ENCODE measurements around the gene KEAP1. TPM values are rescaled to one million over a fixed set of nuclear protein-coding genes. Genes with fewer than 3 reads are reported as not detected.

The KEAP1 gene
- total and polyA plus RNA-seq, 9 of the 15 experiments (the other 6 are each of a cell fraction or from before 2014, with no cell fraction given), result 2.1 to 95.6 (median 64.3) TPM

DNA sequence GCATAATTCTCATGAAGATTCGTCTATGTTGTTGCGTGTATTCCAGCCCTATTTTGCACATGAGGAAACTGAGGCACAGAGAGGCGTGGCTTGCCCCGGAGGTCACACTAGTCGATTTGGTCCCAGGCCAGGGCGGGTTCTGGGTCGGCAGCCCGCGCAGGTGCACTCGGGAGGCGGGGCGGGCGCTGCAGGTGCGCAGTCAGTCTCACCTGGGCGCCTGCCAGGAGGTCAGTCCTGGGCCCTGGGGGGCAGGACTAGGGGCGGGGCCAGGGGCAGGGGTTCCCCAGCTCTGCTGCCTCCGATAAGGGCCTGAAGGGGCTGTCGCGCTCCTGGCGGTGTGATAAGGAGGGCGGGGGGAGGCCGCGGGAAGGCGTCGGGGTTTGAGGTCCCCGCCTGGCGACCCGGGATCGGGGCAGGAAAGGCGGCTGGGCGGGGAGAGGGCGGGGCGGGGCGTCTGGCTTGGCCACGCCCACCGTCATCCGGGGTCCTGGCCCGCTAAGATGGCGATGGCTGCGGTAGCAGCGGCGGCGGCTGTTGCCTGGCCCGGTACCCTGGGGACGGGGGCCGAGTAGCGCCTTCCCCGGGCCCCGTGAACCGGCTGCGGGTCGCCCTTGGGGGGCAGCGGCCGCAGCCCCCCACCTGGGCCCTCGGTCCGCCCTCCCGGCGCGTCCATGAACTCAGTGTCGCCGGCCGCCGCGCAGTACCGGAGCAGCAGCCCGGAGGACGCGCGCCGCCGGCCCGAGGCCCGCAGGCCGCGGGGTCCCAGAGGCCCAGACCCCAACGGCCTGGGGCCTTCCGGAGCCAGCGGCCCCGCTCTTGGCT is 40.5 kb upstream of the KEAP1 start, which contains the start of gene ATG4D (continued):
- TF ChIP-seq ZNF407 (IDR thresholded peaks at IDR 0.05; ENCODE audit: low read depth) (no peak), TBP (optimal IDR thresholded peaks at IDR 0.05; ENCODE audit: low read depth, low read length) (peak; percentile 90), POLR2A (conservative IDR thresholded peaks at IDR 0.05) (peak; percentile 84), ZNF263 (CRISPR knock-in tag; IDR thresholded peaks at IDR 0.05; ENCODE audit: borderline replicate concordance) (peak; percentile 56; the same call in 1 of the 2 replicates), SP1 (CRISPR knock-in tag; IDR thresholded peaks at IDR 0.05) (peak; percentile 85), POLR2AphosphoS5 (IDR thresholded peaks at IDR 0.05; ENCODE audit: control insufficient read depth, insufficient read depth, low read depth, low read length) (peak; percentile 94), RBM39 (optimal IDR thresholded peaks at IDR 0.05; ENCODE audit: low read depth, low read length) (no peak), NONO (IDR thresholded peaks at IDR 0.05; ENCODE audit: low read depth in 2 of 2, low read length in 1 of 2) (peak; percentile 37 to 77), CBFA2T3 (IDR thresholded peaks at IDR 0.05) (peak; percentile 96), TAF7 (tag; IDR thresholded peaks at IDR 0.05) (no peak), NR2F6 (CRISPR knock-in tag; IDR thresholded peaks at IDR 0.05) (no peak), PML (IDR thresholded peaks at IDR 0.05; ENCODE audit: low read length) (peak; percentile 39; the same call in 1 of the 2 replicates), NCOR1 (IDR thresholded peaks at IDR 0.05) (peak; percentile 95)
- TF ChIP-seq, protein P1, sequence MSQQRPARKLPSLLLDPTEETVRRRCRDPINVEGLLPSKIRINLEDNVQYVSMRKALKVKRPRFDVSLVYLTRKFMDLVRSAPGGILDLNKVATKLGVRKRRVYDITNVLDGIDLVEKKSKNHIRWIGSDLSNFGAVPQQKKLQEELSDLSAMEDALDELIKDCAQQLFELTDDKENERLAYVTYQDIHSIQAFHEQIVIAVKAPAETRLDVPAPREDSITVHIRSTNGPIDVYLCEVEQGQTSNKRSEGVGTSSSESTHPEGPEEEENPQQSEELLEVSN (IDR thresholded peaks at IDR 0.05; ENCODE audit: borderline replicate concordance in 1 of 2, extremely low read depth in 1 of 2, insufficient read depth in 1 of 2, insufficient read length in 1 of 2, low read depth in 1 of 2, low read length in 1 of 2, poor library complexity in 1 of 2, severe bottlenecking in 1 of 2), result peak in 1 of 2 experiments; percentile 15
- TF ChIP-seq, protein P2, sequence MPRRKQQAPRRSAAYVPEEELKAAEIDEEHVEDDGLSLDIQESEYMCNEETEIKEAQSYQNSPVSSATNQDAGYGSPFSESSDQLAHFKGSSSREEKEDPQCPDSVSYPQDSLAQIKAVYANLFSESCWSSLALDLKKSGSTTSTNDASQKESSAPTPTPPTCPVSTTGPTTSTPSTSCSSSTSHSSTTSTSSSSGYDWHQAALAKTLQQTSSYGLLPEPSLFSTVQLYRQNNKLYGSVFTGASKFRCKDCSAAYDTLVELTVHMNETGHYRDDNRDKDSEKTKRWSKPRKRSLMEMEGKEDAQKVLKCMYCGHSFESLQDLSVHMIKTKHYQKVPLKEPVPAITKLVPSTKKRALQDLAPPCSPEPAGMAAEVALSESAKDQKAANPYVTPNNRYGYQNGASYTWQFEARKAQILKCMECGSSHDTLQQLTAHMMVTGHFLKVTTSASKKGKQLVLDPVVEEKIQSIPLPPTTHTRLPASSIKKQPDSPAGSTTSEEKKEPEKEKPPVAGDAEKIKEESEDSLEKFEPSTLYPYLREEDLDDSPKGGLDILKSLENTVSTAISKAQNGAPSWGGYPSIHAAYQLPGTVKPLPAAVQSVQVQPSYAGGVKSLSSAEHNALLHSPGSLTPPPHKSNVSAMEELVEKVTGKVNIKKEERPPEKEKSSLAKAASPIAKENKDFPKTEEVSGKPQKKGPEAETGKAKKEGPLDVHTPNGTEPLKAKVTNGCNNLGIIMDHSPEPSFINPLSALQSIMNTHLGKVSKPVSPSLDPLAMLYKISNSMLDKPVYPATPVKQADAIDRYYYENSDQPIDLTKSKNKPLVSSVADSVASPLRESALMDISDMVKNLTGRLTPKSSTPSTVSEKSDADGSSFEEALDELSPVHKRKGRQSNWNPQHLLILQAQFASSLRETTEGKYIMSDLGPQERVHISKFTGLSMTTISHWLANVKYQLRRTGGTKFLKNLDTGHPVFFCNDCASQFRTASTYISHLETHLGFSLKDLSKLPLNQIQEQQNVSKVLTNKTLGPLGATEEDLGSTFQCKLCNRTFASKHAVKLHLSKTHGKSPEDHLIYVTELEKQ (CRISPR knock-in tag; IDR thresholded peaks at IDR 0.05), result no peak

Measured in K562 (cell line).